HEK293 (cell line): ENCODE data around the gene MINDY2.

Source experiments
- CTCF ChIA-PET: fragments of 350-600 bp; formaldehyde crosslinking; extraction: SDS; loops from one replicate; lab custom pipeline; 2021; ENCODE audit warnings: antibody characterized with exemption; lab: Yijun Ruan, JAX
- POLR2A ChIA-PET: fragments of 300-600 bp; formaldehyde crosslinking; extraction: SDS; loops from one replicate; lab custom pipeline; 2020; ENCODE audit warnings: antibody characterized with exemption, inconsistent platforms; lab: Yijun Ruan, JAX
- H3K27ac ChIP-seq: fragments of 200-500 bp; sonication (Bioruptor generic); 2 replicates; pipeline ENCODE4 v1.5.1; 2014; ENCODE audit warnings: low read depth, low read length, control low read depth, inconsistent platforms; ENCODE audit errors: extremely low read depth
- H3K36me3 ChIP-seq, 2 experiments: fragments of 200-500 bp in 1 of 2; sonication (Bioruptor generic) in 1 of 2; 1 replicate in 1 of 2; 2 replicates in 1 of 2; pipeline ENCODE4 v1.5.1; 2014 to 2017; ENCODE audit warnings: inconsistent platforms in 2 of 2, low read length in 2 of 2; ENCODE audit not compliant: control insufficient read depth in 2 of 2, insufficient read depth in 1 of 2
- H3K4me1 ChIP-seq: fragments of 200-500 bp; sonication (Bioruptor generic); 2 replicates; pipeline ENCODE4 v1.5.1; 2014; ENCODE audit warnings: mild to moderate bottlenecking, low read length, inconsistent platforms; ENCODE audit not compliant: control insufficient read depth, insufficient read depth
- H3K4me3 ChIP-seq: 2 replicates; pipeline ENCODE4 v1.5.1; 2011; ENCODE audit warnings: low read depth, mild to moderate bottlenecking, control low read depth, low read length, moderate library complexity
- H3K9me3 ChIP-seq: fragments of 200-500 bp; sonication (Bioruptor generic); 2 replicates; pipeline ENCODE4 v1.5.1; 2014; ENCODE audit warnings: low read depth, low read length, inconsistent platforms; ENCODE audit not compliant: control insufficient read depth, insufficient read depth
- AEBP2 ChIP-seq: fragments of 450-650 bp; formaldehyde crosslinking; IDR thresholded peaks from 2 replicates; pipeline ENCODE4 v1.5.1; 2016; ENCODE audit warnings: missing biosample characterization, missing genetic modification characterization, borderline replicate concordance
- BCL11B ChIP-seq: fragments of 450-650 bp; formaldehyde crosslinking; IDR thresholded peaks from 2 replicates; pipeline ENCODE4 v1.5.1; 2016; ENCODE audit warnings: low read depth, missing biosample characterization, missing genetic modification characterization
- GLIS2 ChIP-seq: fragments of 450-650 bp; formaldehyde crosslinking; IDR thresholded peaks from 2 replicates; pipeline ENCODE4 v1.5.1; 2016; ENCODE audit warnings: missing biosample characterization, missing genetic modification characterization
- HIC1 ChIP-seq: fragments of 450-650 bp; formaldehyde crosslinking; IDR thresholded peaks from 2 replicates; pipeline ENCODE4 v1.5.1; 2016; ENCODE audit warnings: missing biosample characterization, missing genetic modification characterization
- IKZF3 ChIP-seq: fragments of 450-650 bp; IDR thresholded peaks from 2 replicates; pipeline ENCODE4 v1.5.0; 2018; ENCODE audit warnings: missing biosample characterization, mild to moderate bottlenecking, missing genetic modification characterization, moderate library complexity
- KLF10 ChIP-seq: fragments of 450-650 bp; IDR thresholded peaks from 2 replicates; pipeline ENCODE4 v1.5.1; 2018; ENCODE audit warnings: missing biosample characterization, mild to moderate bottlenecking, missing genetic modification characterization
- KLF8 ChIP-seq: fragments of 450-650 bp; formaldehyde crosslinking; IDR thresholded peaks from 2 replicates; pipeline ENCODE4 v1.5.1; 2016; ENCODE audit warnings: missing biosample characterization, missing genetic modification characterization
- OSR2 ChIP-seq: fragments of 450-650 bp; formaldehyde crosslinking; IDR thresholded peaks from 2 replicates; pipeline ENCODE4 v1.5.1; 2016; ENCODE audit warnings: missing biosample characterization, missing genetic modification characterization
- WT1 ChIP-seq: fragments of 450-650 bp; formaldehyde crosslinking; IDR thresholded peaks from 2 replicates; pipeline ENCODE4 v1.5.1; 2016; ENCODE audit warnings: missing biosample characterization, missing genetic modification characterization
- ZBTB26 ChIP-seq: fragments of 450-650 bp; formaldehyde crosslinking; optimal IDR thresholded peaks from 2 replicates; pipeline ENCODE3; 2016; ENCODE audit warnings: missing biosample characterization, mild to moderate bottlenecking, missing genetic modification characterization
- ZIC2 ChIP-seq: fragments of 450-650 bp; formaldehyde crosslinking; IDR thresholded peaks from 2 replicates; pipeline ENCODE4 v1.5.1; 2016; ENCODE audit warnings: missing biosample characterization, missing genetic modification characterization
- ZNF174 ChIP-seq: fragments of 450-650 bp; formaldehyde crosslinking; IDR thresholded peaks from 2 replicates; pipeline ENCODE4 v1.5.0; 2017; ENCODE audit warnings: missing biosample characterization, mild to moderate bottlenecking, missing genetic modification characterization
- ZNF211 ChIP-seq: fragments of 450-650 bp; formaldehyde crosslinking; IDR thresholded peaks from 2 replicates; pipeline ENCODE4 v1.5.1; 2016; ENCODE audit warnings: low read depth, missing biosample characterization, missing genetic modification characterization
- ZNF221 ChIP-seq: fragments of 450-650 bp; formaldehyde crosslinking; IDR thresholded peaks from 2 replicates; pipeline ENCODE4 v1.5.1; 2017; ENCODE audit warnings: missing biosample characterization, missing genetic modification characterization, borderline replicate concordance
- ZNF239 ChIP-seq: fragments of 450-650 bp; formaldehyde crosslinking; IDR thresholded peaks from 2 replicates; pipeline ENCODE4 v1.5.1; 2016; ENCODE audit warnings: missing biosample characterization, missing genetic modification characterization
- ZNF24 ChIP-seq: fragments of 450-650 bp; formaldehyde crosslinking; IDR thresholded peaks from 2 replicates; pipeline ENCODE4 v1.5.1; 2016; ENCODE audit warnings: missing biosample characterization, missing genetic modification characterization
- ZNF248 ChIP-seq: fragments of 450-650 bp; formaldehyde crosslinking; IDR thresholded peaks from 2 replicates; pipeline ENCODE4 v1.5.1; 2017; ENCODE audit warnings: missing biosample characterization, missing genetic modification characterization
- ZNF354C ChIP-seq: fragments of 450-650 bp; formaldehyde crosslinking; IDR thresholded peaks from 2 replicates; pipeline ENCODE4 v1.5.1; 2016; ENCODE audit warnings: missing biosample characterization, missing genetic modification characterization, low read depth, borderline replicate concordance
- ZNF423 ChIP-seq: fragments of 450-650 bp; formaldehyde crosslinking; IDR thresholded peaks from 2 replicates; pipeline ENCODE4 v1.5.1; 2016; ENCODE audit warnings: missing biosample characterization, missing genetic modification characterization
- ZNF518A ChIP-seq: fragments of 450-650 bp; formaldehyde crosslinking; conservative IDR thresholded peaks from 2 replicates; pipeline ENCODE4 v1.5.1; 2016; ENCODE audit warnings: low read depth, missing biosample characterization, missing genetic modification characterization
- ZNF558 ChIP-seq: fragments of 450-650 bp; formaldehyde crosslinking; IDR thresholded peaks from 2 replicates; pipeline ENCODE4 v1.5.1; 2016; ENCODE audit warnings: missing biosample characterization, missing genetic modification characterization
- ZNF600 ChIP-seq: fragments of 450-650 bp; formaldehyde crosslinking; IDR thresholded peaks from 2 replicates; pipeline ENCODE4 v1.5.1; 2016; ENCODE audit warnings: missing biosample characterization, missing genetic modification characterization
- ZNF629 ChIP-seq: fragments of 450-650 bp; formaldehyde crosslinking; IDR thresholded peaks from 2 replicates; pipeline ENCODE4 v1.5.1; 2017; ENCODE audit warnings: missing biosample characterization, missing genetic modification characterization
- ZNF76 ChIP-seq: fragments of 450-650 bp; formaldehyde crosslinking; IDR thresholded peaks from 2 replicates; pipeline ENCODE4; 2016; ENCODE audit warnings: low read depth, missing biosample characterization, missing genetic modification characterization, borderline replicate concordance
- ZSCAN30 ChIP-seq: fragments of 450-650 bp; IDR thresholded peaks from 2 replicates; pipeline ENCODE4 v1.5.1; 2018; ENCODE audit warnings: missing biosample characterization, mild to moderate bottlenecking, missing genetic modification characterization, moderate library complexity

The MINDY2 gene

GRCh38 chr15:58748852-58749531 lies 22.1 kb upstream of the MINDY2 start (continued):
- no peak for TF ChIP-seq HIC1
- no peak for TF ChIP-seq ZNF558 (tag by site-specific recombination)

- 0 out of 2 replicates have a peak, but pooled peaks cover 6% of the 10 kb centered on the region for H3K4me1 ChIP-seq
- H3K36me3 ChIP-seq: no peaks in the 10 kb centered on the region
- no peaks in the 10 kb centered on the region for H3K9me3 ChIP-seq
- ChIA-PET POLR2A (interaction anchor here (0.6 to 5.1 kb wide), 7 partner anchors 17 to 418 kb away, joined by 3 to 62 read pairs (median 3); partner anchors contain the start of genes MINDY2 and SLTM), CTCF (interaction anchor here (0.6 to 1.4 kb wide), 4 partner anchors 11 to 439 kb away, joined by 3 to 5 read pairs (median 4); partner anchors contain the start of gene MINDY2)
- peak within 1 kb of the TSS; percentile 87 for H3K4me3 ChIP-seq
- H3K27ac ChIP-seq: peak within 1 kb of the TSS; percentile 93
- no peak for TF ChIP-seq ZNF354C
- TF ChIP-seq OSR2: no peak
- TF ChIP-seq ZIC2 (tag by site-specific recombination): peak; percentile 60
- no peak for TF ChIP-seq WT1 (tag by site-specific recombination)
- TF ChIP-seq ZNF211 (tag by site-specific recombination): no peak
- TF ChIP-seq ZNF174 (tag by site-specific recombination): no peak
- TF ChIP-seq GLIS2 (tag by site-specific recombination): peak; percentile 54
- peak; percentile 98 for TF ChIP-seq ZBTB26 (tag by site-specific recombination)
- no peak for TF ChIP-seq ZNF239 (tag by site-specific recombination)
- TF ChIP-seq ZNF24 (tag by site-specific recombination): no peak
- no peak for TF ChIP-seq ZNF518A (tag by site-specific recombination)
- 0 out of 2 replicates have a peak, but pooled peaks have one; percentile 45 for TF ChIP-seq ZNF76
- TF ChIP-seq AEBP2 (tag by site-specific recombination): no peak
- no peak for TF ChIP-seq ZNF423 (tag by site-specific recombination)
- TF ChIP-seq ZSCAN30: no peak
- peak; percentile 77 for TF ChIP-seq ZNF600
- TF ChIP-seq KLF10 (tag by site-specific recombination): peak; percentile 95
- peak; percentile 72; the same call in 1 of the 2 replicates for TF ChIP-seq ZNF629 (tag by site-specific recombination)
- TF ChIP-seq ZNF221 (tag by site-specific recombination): no peak
- TF ChIP-seq KLF8 (tag by site-specific recombination): peak; percentile 18; the same call in 1 of the 2 replicates
- no peak for TF ChIP-seq ZNF248
- TF ChIP-seq BCL11B (tag by site-specific recombination): no peak
- TF ChIP-seq IKZF3 (tag by site-specific recombination): peak; percentile 98
Measured at GRCh38 chr15:58749532-58750337, 21.4 kb upstream of the MINDY2 start, which contains the start of gene ADAM10. Gene ADAM10 (minus strand): TSS chr15:58749707. CDS start chr15:58749534, 173 bp downstream.
